ENCODE results near the gene KIR2DL1. TPM values are rescaled to one million over a fixed set of nuclear protein-coding genes. Genes with fewer than 3 reads are reported as not detected.
"Not testable (repeated sequence)": the region's sequence is repeated elsewhere in the genome, so short reads cannot be mapped to it uniquely, and the experiment has no call there.

Gene KIR2DL1
- polyA plus RNA-seq, 3 donors from 2014 or later = 56.9 to 93.2 (median 74.6) TPM

- DNase-seq, H3K4me3 Mint-ChIP-seq, H3K9me3 Mint-ChIP-seq: not testable (repeated sequence)
- Mint-ChIP-seq H3K4me1 (peaks cover 40 to 41% of the 10 kb centered on the region in 2 donors), H3K36me3 (peaks cover 0 to 16% (median 9%) of the 10 kb centered on the region in 3 donors), H3K27ac (peak overlapping the region in 4 of 6 donors; percentile 47 to 80 (median 60)), H3K27me3 (ENCODE audit: low read depth in 3 of 3) (peaks cover 7 to 19% (median 16%) of the 10 kb centered on the region in 3 donors)
Observed at GRCh38 chr19:54814571-54814970, 45.0 kb downstream of the KIR2DL1 start.

- Mint-ChIP-seq H3K27me3 (ENCODE audit: low read depth in 3 of 3) (peaks cover 8 to 18% (median 13%) of the 10 kb centered on the region in 3 donors), H3K4me1 (peaks cover 45 to 55% of the 10 kb centered on the region in 2 donors)
Observed at GRCh38 chr19:54816251-54816650, 46.7 kb downstream of the KIR2DL1 start, which contains the start of gene KIR3DL1. Gene KIR3DL1 (plus strand): TSS chr19:54816468.

GRCh38 chr19:54817670-54818536 lies 48.3 kb downstream of the KIR2DL1 start:
- peak; percentile 58 to 70 (median 67) for DNase-seq
- Mint-ChIP-seq H3K4me1 (peaks cover 45 to 57% of the 10 kb centered on the region in 2 donors), H3K36me3 (peaks cover 7 to 10% (median 7%) of the 10 kb centered on the region in 3 donors), H3K4me3 (peak overlapping the region; percentile 87 to 100 (median 92)), H3K27me3 (ENCODE audit: low read depth in 3 of 3) (peaks cover 8 to 18% (median 13%) of the 10 kb centered on the region in 3 donors), H3K9me3 (no peaks in the 10 kb centered on the region), H3K27ac (peak overlapping the region; percentile 94 to 100 (median 100))

More at GRCh38 chr19:54816251-54816650, 46.7 kb downstream of the KIR2DL1 start, which contains the start of gene KIR3DL1:
- DNase-seq = peak; percentile 53 to 75 (median 58)
- H3K9me3 Mint-ChIP-seq = not testable (repeated sequence)
- peak within 1 kb of the TSS; percentile 94 to 100 (median 100) for H3K27ac Mint-ChIP-seq
- peak within 1 kb of the TSS; percentile 87 to 100 (median 92) for H3K4me3 Mint-ChIP-seq
- peaks cover 6 to 13% (median 11%) of the 10 kb centered on the region in 3 donors for H3K36me3 Mint-ChIP-seq

- peaks cover 14 to 25% of the 10 kb centered on the region in 2 donors for H3K4me1 Mint-ChIP-seq
- DNase-seq; H3K4me3 Mint-ChIP-seq; H3K9me3 Mint-ChIP-seq; H3K27ac Mint-ChIP-seq; H3K36me3 Mint-ChIP-seq; H3K27me3 Mint-ChIP-seq (ENCODE audit: low read depth in 3 of 3): not testable (repeated sequence)
Observed at GRCh38 chr19:54824416-54824815, 54.8 kb downstream of the KIR2DL1 start.

- not testable (repeated sequence) for H3K36me3 Mint-ChIP-seq; H3K9me3 Mint-ChIP-seq; H3K4me3 Mint-ChIP-seq; H3K27me3 Mint-ChIP-seq (ENCODE audit: low read depth in 3 of 3); DNase-seq
- Mint-ChIP-seq H3K4me1 (peaks cover 9 to 16% of the 10 kb centered on the region in 2 donors), H3K27ac (peak overlapping the region in 1 of 6 donors; percentile 20)
Observed at GRCh38 chr19:54825326-54825725, 55.7 kb downstream of the KIR2DL1 start.

GRCh38 chr19:54828064-54828463 lies 58.5 kb downstream of the KIR2DL1 start:
- not testable (repeated sequence) for H3K4me3 Mint-ChIP-seq; DNase-seq; H3K9me3 Mint-ChIP-seq; H3K36me3 Mint-ChIP-seq; H3K27me3 Mint-ChIP-seq (ENCODE audit: low read depth in 3 of 3)
- H3K4me1 Mint-ChIP-seq = peaks cover 17 to 21% of the 10 kb centered on the region in 2 donors
- peak overlapping the region in 2 of 6 donors; percentile 14 to 27 for H3K27ac Mint-ChIP-seq

- peaks cover 0 to 12% (median 4%) of the 10 kb centered on the region in 3 donors for H3K36me3 Mint-ChIP-seq
- not testable (repeated sequence) for H3K9me3 Mint-ChIP-seq
- H3K4me3 Mint-ChIP-seq = peak within 1 kb of the TSS; percentile 25 to 86 (median 73)
- peak within 1 kb of the TSS in 5 of 6 donors; percentile 71 to 99 (median 93) for H3K27ac Mint-ChIP-seq
- peaks cover 5 to 19% (median 5%) of the 10 kb centered on the region in 3 donors for H3K27me3 Mint-ChIP-seq (ENCODE audit: low read depth in 3 of 3)
- H3K4me1 Mint-ChIP-seq = peaks cover 42 to 43% of the 10 kb centered on the region in 2 donors
- peak; percentile 14 to 74 (median 64) for DNase-seq
Observed at GRCh38 chr19:54832496-54832895, 62.9 kb downstream of the KIR2DL1 start, which contains the start of gene KIR2DS4. Gene KIR2DS4 (plus strand): TSS chr19:54832676.

Other genes starting within 250 kb of the KIR2DL1 start
- 1 to 10 TPM in 2 of 3 donors, under 1 TPM in 1; 0.58 to 9.7 (median 7.9) TPM for gene LILRA2, start 196.0 kb upstream of the KIR2DL1 start, polyA plus RNA-seq
- gene LILRA1, start 176.2 kb upstream of the KIR2DL1 start, polyA plus RNA-seq = 1 to 10 TPM in 2 of 3 donors, under 1 TPM in 1; 0.47 to 3.4 (median 1.1) TPM
- 10 to 100 TPM in 1 of 3 donors, 1 to 10 TPM in 2; 4.7 to 12.8 (median 9.1) TPM for gene LILRB1, start 139.3 kb upstream of the KIR2DL1 start, polyA plus RNA-seq
- 1 to 10 TPM in 1 of 3 donors, under 1 TPM in 2; 0.27 to 7.4 (median 0.69) TPM for gene LILRB4, start 106.8 kb upstream of the KIR2DL1 start, polyA plus RNA-seq
- not detected for gene KIR3DL3, start 45.4 kb upstream of the KIR2DL1 start, polyA plus RNA-seq
- gene KIR2DL3, start 31.3 kb upstream of the KIR2DL1 start, polyA plus RNA-seq = 10 to 100 TPM; 38.6 to 81.1 (median 72.4) TPM
- 10 to 100 TPM; 26.5 to 67.2 (median 61.6) TPM for gene KIR2DL4, start 33.8 kb downstream of the KIR2DL1 start, polyA plus RNA-seq
- gene KIR3DL1, start 46.7 kb downstream of the KIR2DL1 start, polyA plus RNA-seq = 100 to 1,000 TPM; 140 to 162 (median 144) TPM
- gene KIR2DS4, start 62.9 kb downstream of the KIR2DL1 start, polyA plus RNA-seq = 100 to 1,000 TPM in 1 of 3 donors, 10 to 100 TPM in 2; 55.3 to 149 (median 79.7) TPM
- gene KIR3DL2, start 80.7 kb downstream of the KIR2DL1 start, polyA plus RNA-seq = 10 to 100 TPM; 36.1 to 61.1 (median 44.1) TPM
- under 1 TPM in 1 of 3 donors, not detected in 2; 0.46 TPM for gene FCAR, start 104.4 kb downstream of the KIR2DL1 start, polyA plus RNA-seq
- 100 to 1,000 TPM in 1 of 3 donors, 10 to 100 TPM in 2; 34.1 to 146 (median 61.1) TPM for gene NCR1, start 136.4 kb downstream of the KIR2DL1 start, polyA plus RNA-seq
- gene NLRP7, start 177.7 kb downstream of the KIR2DL1 start, polyA plus RNA-seq = 1 to 10 TPM in 1 of 3 donors, under 1 TPM in 1, not detected in 1; 0.27 to 2.0 TPM
- 10 to 100 TPM in 1 of 3 donors, 1 to 10 TPM in 2; 1.9 to 18.7 (median 4.4) TPM for gene NLRP2, start 196.6 kb downstream of the KIR2DL1 start, polyA plus RNA-seq